BLaER1 treated with 17β-estradiol and CSF1 and Interleukin-3, amounts not matched to agents 10 nM and 100 nM (cell line): ENCODE results near the gene SCAP.
A peak's percentile ranks its signal among the peaks of the same experiment; 100 is the strongest.

Experiments
- H3K27ac ChIP-seq, 11 experiments: shearing (Covaris generic); formaldehyde crosslinking; 2 replicates each; pipeline ENCODE4 v1.8.1; 2022
- H3K27me3 ChIP-seq, 11 experiments: shearing (Covaris generic); formaldehyde crosslinking; 2 replicates each; pipeline ENCODE4 v1.8.1; 2022
- H3K36me3 ChIP-seq, 11 experiments: shearing (Covaris generic); formaldehyde crosslinking; 2 replicates each; pipeline ENCODE4 v1.8.1; 2022
- H3K4me1 ChIP-seq, 10 experiments: shearing (Covaris generic); formaldehyde crosslinking; 2 replicates each; pipeline ENCODE4 v1.8.1; 2022
- H3K4me2 ChIP-seq, 11 experiments: shearing (Covaris generic); formaldehyde crosslinking; 2 replicates each; pipeline ENCODE4 v1.8.1; 2022
- H3K4me3 ChIP-seq, 10 experiments: shearing (Covaris generic); formaldehyde crosslinking; 2 replicates each; pipeline ENCODE4 v1.8.1; 2022
- H3K9ac ChIP-seq, 11 experiments: shearing (Covaris generic); formaldehyde crosslinking; 2 replicates each; pipeline ENCODE4 v1.8.1; 2022
- H3K9me3 ChIP-seq, 11 experiments: shearing (Covaris generic); formaldehyde crosslinking; replicated peaks in 1 of 11; 2 replicates each; pipeline ENCODE4 v1.8.1; 2022
- H4K20me1 ChIP-seq, 11 experiments: shearing (Covaris generic); formaldehyde crosslinking; 2 replicates each; pipeline ENCODE4 v1.8.1; 2022
- Cebpa-rat ChIP-seq, 11 experiments: shearing (Covaris generic); IDR thresholded peaks; 2 replicates each; pipeline ENCODE4 v1.8.1; 2022

The SCAP gene

GRCh38 chr3:47475570-47476329 lies at the start of gene SCAP:
SCAP (minus strand) TSS chr3:47475941; CDS start chr3:47442993, 32,948 bp downstream.
- Histone ChIP-seq H3K9ac (peak within 1 kb of the TSS; percentile 74 to 92 (median 85)), H3K27me3 (no peaks in the 10 kb centered on the region), H3K4me2 (peak within 1 kb of the TSS; percentile 86 to 99 (median 97)), H4K20me1 (peaks cover 7 to 47% (median 34%) of the 10 kb centered on the region in 11 experiments; a peak in 19 of 22 replicates), H3K4me1 (peaks cover 25 to 42% (median 28%) of the 10 kb centered on the region in 10 experiments), H3K9me3 (peaks cover 0 to 10% (median 5%) of the 10 kb centered on the region in 11 experiments; a peak in 12 of 22 replicates), H3K36me3 (peaks cover 0 to 13% (median 5%) of the 10 kb centered on the region in 11 experiments; a peak in 10 of 22 replicates), H3K4me3 (peak within 1 kb of the TSS; percentile 62 to 99 (median 90)), H3K27ac (peak within 1 kb of the TSS; percentile 52 to 87 (median 79); a peak in 21 of 22 replicates)
- TF ChIP-seq Cebpa-rat (IDR thresholded peaks at IDR 0.05): no peak

- Histone ChIP-seq H3K27me3 (no peaks in the 10 kb centered on the region), H3K4me3 (no peak overlapping the region), H3K27ac (peak overlapping the region in 5 of 11 experiments; percentile 62 to 76 (median 67); a peak in 3 of 22 replicates), H3K9ac (no peak overlapping the region), H4K20me1 (no peaks in the 10 kb centered on the region), H3K9me3 (peaks cover 0 to 14% (median 11%) of the 10 kb centered on the region in 11 experiments; a peak in 13 of 22 replicates), H3K4me2 (peak overlapping the region in 9 of 11 experiments; percentile 8 to 78 (median 64); a peak in 15 of 22 replicates), H3K36me3 (no peaks in the 10 kb centered on the region), H3K4me1 (peaks cover 15 to 35% (median 23%) of the 10 kb centered on the region in 10 experiments)
- no peak for TF ChIP-seq Cebpa-rat (IDR thresholded peaks at IDR 0.05)
Measured at GRCh38 chr3:47523310-47524073, 47.8 kb upstream of the SCAP start.

DNA sequence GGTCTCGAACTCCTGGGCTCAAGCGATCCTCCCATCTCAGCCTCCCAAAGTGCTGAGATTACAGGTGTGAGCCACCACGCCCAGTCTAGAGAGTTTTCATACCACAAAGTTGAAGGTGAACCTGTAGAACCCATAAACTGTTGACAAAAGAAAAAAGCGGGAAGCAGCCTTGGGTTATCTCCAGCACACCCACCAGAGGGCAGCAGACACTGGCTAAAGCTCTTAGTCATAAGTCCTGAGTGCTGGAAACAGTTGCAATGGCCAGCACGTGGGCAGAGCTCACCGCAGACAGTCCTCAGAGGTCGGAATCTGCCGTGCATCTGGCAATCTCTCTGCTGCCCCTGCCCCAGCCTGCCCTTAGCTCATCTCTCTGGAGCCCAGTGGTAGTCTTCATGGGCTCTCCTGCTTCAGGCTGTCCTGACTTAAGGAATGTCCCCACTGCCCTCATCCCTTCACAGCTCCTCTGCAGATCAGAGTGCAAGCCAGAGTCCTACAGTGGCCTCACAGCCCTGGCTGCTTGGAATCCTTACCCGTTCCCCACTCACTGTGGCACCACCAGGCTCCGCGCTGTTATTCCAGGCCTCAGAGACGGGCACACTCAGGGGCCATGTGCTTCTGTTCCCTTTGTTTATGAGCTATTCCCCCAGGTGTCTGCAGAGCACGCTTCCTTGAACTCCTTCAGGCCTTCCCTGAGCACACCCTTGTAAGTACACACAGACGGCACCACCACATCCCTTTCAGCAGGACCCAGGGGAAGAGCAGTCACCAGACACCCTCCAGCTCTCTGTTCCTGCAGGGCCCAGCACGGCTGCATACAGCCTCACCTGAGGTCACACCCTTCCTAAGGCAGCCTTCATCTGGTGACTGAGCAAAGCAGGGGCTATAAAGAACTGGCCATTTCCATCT lies 46.6 kb upstream of the SCAP start:
- TF ChIP-seq Cebpa-rat (IDR thresholded peaks at IDR 0.05): no peak
- H3K27ac ChIP-seq: peak overlapping the region in 9 of 11 experiments; percentile 38 to 76 (median 68); a peak in 16 of 22 replicates
- H3K27me3 ChIP-seq: no peaks in the 10 kb centered on the region
- H3K9me3 ChIP-seq: peaks cover 0 to 2% (median under 1%) of the 10 kb centered on the region in 11 experiments; a peak in 8 of 22 replicates
- peak overlapping the region in 8 of 11 experiments; percentile 37 to 71 (median 64); a peak in 16 of 22 replicates for H3K9ac ChIP-seq
- peak overlapping the region; percentile 50 to 78 (median 64) for H3K4me2 ChIP-seq
- no peak overlapping the region for H3K4me3 ChIP-seq
- H3K36me3 ChIP-seq: no peaks in the 10 kb centered on the region
- H4K20me1 ChIP-seq: no peaks in the 10 kb centered on the region
- peaks cover 15 to 35% (median 23%) of the 10 kb centered on the region in 10 experiments for H3K4me1 ChIP-seq

DNA sequence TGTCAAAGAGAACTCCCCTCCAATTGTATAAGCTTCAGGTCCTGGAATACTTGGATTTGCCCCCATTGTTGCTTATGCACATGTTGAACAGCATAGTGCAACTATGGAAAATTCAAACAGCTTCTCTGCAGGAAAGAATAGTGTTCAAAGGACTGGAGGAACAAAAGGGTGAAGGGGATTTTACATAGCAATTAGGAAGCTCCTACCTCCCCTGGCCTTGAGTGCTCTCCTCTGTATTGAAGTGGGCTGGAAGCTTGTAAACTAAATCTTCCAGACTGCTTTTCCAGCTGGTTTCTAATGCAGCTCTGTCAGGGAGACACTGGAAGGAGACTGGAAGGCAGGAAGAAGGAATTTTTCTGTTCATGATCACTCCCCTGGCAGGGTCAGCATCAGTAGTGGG lies 45.0 kb upstream of the SCAP start:
- no peaks in the 10 kb centered on the region for H3K27me3 ChIP-seq
- H3K9ac ChIP-seq: no peak overlapping the region
- no peak overlapping the region for H3K4me2 ChIP-seq
- H3K9me3 ChIP-seq: no peaks in the 10 kb centered on the region
- no peak overlapping the region for H3K4me3 ChIP-seq
- peaks cover 15 to 33% (median 21%) of the 10 kb centered on the region in 10 experiments for H3K4me1 ChIP-seq
- no peaks in the 10 kb centered on the region for H4K20me1 ChIP-seq
- no peak overlapping the region for H3K27ac ChIP-seq
- TF ChIP-seq Cebpa-rat (IDR thresholded peaks at IDR 0.05): no peak
- H3K36me3 ChIP-seq: no peaks in the 10 kb centered on the region

DNA sequence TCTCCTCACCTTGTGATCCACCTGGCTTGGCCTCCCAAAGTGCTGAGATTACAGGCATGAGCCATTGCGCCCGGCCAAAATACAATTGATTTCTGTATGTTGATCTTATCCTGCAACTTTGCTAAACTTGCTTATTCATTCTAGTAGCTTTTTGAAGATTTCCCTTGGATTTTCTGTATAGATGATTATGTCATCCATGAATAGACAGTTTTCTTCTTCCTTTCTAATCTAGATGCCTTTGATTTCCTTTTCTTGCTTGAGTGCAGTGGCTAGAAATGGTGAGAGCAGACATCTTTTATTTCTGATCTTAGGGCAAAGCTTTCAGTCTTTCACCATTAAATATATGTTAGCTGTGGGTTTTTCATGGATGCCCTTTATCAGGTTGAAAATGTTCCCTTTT lies 42.2 kb upstream of the SCAP start:
- TF ChIP-seq Cebpa-rat (IDR thresholded peaks at IDR 0.05): no peak
- H3K4me3 ChIP-seq: no peak overlapping the region
- no peaks in the 10 kb centered on the region for H3K27me3 ChIP-seq
- no peak overlapping the region for H3K9ac ChIP-seq
- no peaks in the 10 kb centered on the region for H3K36me3 ChIP-seq
- no peaks in the 10 kb centered on the region for H3K9me3 ChIP-seq
- no peaks in the 10 kb centered on the region for H4K20me1 ChIP-seq
- no peak overlapping the region for H3K4me2 ChIP-seq
- H3K27ac ChIP-seq: no peak overlapping the region
- peaks cover 8 to 25% (median 13%) of the 10 kb centered on the region in 10 experiments for H3K4me1 ChIP-seq

DNA sequence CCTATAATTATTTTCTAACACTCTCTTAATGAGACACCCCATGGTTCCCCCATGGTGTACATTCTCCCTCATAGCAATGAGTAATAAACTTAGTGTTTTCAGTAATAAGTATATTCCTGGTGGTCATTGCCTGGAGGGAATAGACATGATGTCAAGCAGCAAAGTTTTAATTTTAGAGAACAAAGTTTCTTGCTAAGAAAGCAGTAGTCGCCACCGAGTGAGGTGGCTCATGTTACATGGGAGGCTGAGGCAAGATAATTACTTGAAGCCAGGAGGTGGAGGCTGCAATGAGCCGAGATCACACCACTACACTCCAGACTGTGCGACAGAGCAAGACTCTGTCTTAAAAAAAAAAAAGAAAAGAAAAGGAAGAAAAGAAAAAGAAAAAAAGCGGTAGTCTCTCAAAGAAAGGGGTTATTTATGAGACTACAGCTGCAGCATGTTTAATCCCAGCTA lies 40.2 kb upstream of the SCAP start:
- Histone ChIP-seq H3K27ac (no peak overlapping the region), H3K4me3 (no peak overlapping the region), H3K4me2 (no peak overlapping the region), H3K27me3 (no peaks in the 10 kb centered on the region), H3K9me3 (no peaks in the 10 kb centered on the region), H3K4me1 (peaks cover 12 to 22% (median 16%) of the 10 kb centered on the region in 10 experiments), H3K9ac (peak overlapping the region in 1 of 11 experiments; percentile 25; a peak in 1 of 22 replicates), H3K36me3 (peaks cover 1 to 11% (median 8%) of the 10 kb centered on the region in 11 experiments; a peak in 20 of 22 replicates), H4K20me1 (peaks cover 0 to 12% (median 0%) of the 10 kb centered on the region in 11 experiments; a peak in 2 of 22 replicates)
- TF ChIP-seq Cebpa-rat (IDR thresholded peaks at IDR 0.05): no peak

DNA sequence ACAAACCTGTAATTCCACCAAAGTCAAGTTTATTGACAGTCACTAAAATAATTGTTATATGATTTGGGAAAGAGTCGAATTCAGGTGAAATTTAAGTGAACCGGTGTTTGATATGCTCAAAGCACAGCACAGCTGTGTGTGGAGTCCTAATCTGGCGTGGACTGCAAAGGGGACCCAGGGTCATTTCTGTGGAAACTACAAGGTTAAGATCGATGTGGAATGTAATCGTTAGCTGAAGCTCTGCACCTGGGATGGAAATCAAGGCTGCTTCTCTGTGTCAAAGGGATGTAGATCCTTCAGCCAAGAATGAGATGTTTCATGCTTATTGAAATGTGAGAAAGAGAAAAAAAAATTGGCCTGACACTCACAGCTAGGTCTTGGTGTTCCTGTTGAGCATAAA lies 39.4 kb upstream of the SCAP start:
- H3K4me3 ChIP-seq: no peak overlapping the region
- H3K36me3 ChIP-seq: peaks cover 9 to 19% (median 16%) of the 10 kb centered on the region in 11 experiments
- H3K4me1 ChIP-seq: peaks cover 12 to 22% (median 17%) of the 10 kb centered on the region in 10 experiments
- no peak overlapping the region for H3K9ac ChIP-seq
- H3K4me2 ChIP-seq: no peak overlapping the region
- no peaks in the 10 kb centered on the region for H3K27me3 ChIP-seq
- no peak for TF ChIP-seq Cebpa-rat (IDR thresholded peaks at IDR 0.05)
- peaks cover 0 to 12% (median 0%) of the 10 kb centered on the region in 11 experiments; a peak in 2 of 22 replicates for H4K20me1 ChIP-seq
- H3K9me3 ChIP-seq: no peaks in the 10 kb centered on the region
- H3K27ac ChIP-seq: no peak overlapping the region
